HG03469 (cell line): ENCODE results near the gene HELZ.
"Not testable (repeated sequence)": the region's sequence is repeated elsewhere in the genome, so short reads cannot be mapped to it uniquely, and the experiment has no call there.

Experiments used
- ATAC-seq: cut with Tn5 transposase; IDR thresholded peaks from one replicate; pipeline ENCODE4 v1.9.1; 2021; ENCODE audit warnings: mild to moderate bottlenecking, moderate library complexity, moderate number of reproducible peaks; ENCODE audit not compliant: unreplicated experiment

HELZ gene

DNA sequence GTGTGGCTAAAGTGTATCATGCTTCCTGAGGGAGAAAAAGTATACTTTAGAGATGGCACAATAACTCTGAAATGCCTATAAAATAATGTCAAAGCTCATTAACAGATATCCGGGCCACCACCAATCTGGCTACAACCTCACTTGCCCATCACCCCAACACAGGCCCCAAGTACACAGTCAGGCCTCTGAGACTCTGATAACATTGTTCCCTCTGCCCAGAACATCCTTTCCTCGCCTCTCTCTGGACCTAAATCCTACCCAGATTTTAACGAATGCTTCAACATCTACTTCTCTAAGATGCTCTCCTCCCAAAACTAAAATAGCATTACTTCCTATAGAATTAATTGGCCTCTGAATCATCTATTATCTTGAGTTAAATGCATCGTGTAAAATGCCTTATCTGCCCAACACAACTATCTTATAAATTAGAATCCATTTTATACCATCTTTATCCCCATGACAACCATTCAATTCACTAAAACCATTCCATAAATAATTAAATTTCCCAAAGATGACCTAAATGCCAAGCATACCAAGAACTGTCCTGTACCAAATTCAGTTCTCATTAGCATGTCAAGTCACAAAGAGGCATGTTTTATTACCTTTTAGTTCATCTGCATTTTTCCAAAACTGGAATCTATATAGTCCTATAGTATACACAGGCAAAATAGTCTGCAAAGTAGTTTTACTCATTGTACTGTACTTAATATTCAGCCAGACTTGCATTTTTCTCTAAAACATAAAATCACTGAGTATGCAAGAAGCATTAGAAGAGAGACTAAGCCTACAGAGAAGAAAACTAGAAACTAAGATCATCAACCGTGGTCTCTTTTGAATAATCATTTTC, 15.7 kb downstream of the HELZ start:
- no peak for ATAC-seq

DNA sequence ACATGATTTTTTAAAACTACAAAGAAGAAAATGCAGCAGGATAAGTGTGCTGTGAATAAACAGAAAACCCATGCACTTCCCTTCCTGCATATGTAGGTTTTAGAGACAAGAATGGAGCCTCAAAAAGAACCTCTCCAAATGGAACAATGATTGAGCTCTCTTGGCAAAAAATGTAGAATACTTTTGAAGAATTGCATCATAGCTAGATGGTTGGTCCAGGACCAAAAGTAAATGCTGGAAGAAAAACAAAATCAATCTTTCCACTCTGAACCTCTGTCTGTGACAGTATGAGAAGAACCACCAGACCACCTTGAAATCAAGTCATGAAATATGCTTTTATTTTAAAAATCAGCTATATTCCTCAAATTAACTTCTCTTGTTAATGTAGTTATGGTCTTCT, 17.5 kb downstream of the HELZ start:
- ATAC-seq = no peak

DNA sequence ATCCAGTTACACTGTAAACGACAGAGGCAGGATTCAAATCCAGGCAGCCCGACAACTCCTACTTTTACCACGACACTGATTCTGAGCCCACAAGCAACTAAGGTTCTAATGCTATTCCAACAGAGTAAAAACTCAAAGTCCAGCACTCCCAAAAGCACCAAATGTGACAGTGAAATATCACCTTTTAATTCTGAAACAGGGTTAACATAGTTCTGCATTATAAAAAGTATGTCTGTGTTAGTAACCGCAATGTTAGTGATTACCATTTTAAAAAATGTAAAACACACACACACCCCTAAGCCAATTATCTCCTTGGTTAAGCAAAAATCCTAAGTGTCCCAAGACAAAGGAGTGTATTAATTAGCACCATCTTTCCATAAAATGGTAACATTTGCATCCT, 19.7 kb downstream of the HELZ start:
- no peak for ATAC-seq

DNA sequence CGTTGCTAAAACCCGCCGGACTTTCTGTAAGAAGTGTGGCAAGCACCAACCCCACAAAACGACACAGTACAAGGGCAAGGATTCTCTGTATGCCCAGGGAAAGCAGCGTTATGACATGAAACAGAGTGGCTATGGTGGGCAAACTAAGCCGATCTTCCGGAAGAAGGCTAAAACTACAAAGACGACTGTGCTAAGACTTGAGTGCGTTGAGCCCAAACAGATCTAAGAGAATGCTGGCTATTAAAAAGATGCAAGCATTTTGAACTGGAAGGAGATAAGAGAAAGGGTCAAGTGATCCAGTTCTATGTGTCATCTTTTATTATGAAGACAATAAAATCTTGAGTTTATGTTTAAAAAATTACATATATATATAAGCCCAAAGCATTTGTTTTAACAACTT, 20.3 kb downstream of the HELZ start:
- no peak for ATAC-seq

DNA sequence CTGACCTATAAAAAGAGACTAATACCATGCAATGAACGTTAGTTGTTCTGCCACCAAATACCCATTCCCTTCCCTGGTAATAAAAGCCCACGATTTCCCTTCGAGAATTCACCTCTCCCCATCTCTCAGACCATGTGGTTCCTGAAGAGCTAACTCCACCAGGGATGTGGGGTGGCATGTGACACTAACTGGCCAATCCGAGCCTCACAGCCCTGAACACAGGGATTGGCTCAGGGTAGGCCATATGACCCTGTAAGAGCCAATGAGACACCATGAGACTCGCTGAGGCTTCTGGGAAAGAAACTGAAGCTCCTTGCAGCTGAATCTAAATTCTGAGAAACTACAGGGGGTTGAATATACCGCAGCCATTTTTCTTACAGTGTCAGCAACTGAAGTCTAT, 21.1 kb downstream of the HELZ start:
- no peak for ATAC-seq

DNA sequence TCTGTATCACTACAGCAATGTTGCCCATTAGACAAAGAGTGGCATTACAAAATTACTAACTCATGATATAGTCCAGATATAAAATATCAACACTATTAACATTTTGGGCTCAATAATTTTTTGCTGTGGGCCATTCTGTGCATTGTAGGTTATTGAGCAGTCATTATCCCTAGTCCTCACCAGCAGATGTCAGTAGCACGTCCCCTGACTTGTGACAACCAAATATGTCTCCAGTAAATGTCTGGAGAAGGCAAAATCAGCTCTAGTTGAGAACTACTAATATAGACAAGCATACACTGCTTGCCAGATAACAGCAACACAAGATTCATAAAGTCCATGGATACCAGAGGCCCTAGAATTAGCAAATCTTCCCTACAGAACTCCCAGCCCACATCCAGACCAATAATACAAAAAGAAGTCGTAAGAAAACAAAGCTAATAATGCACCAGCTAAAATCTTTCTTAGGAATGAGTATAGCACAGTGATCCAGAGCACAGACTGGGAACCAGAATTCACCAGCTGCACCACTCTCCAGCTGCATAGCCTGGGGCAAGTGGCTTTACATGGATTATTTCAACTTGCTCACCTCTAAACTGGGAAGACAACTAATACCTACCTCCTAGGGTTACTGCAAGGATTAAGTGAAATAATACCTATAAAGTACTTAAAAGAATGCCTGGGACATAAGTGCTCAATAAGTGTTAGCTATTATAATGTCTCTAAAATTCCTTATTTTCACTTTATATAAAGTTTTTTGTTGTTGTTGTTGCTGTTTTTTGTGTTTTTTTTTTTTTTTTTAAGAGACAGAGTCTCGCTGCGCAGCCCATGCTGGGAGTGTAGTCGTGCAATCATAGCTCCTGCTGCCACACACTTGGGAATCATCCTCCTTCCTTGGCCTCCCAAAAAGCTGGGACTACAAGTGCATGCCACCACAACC, 23.7 kb downstream of the HELZ start:
- no peak for ATAC-seq

DNA sequence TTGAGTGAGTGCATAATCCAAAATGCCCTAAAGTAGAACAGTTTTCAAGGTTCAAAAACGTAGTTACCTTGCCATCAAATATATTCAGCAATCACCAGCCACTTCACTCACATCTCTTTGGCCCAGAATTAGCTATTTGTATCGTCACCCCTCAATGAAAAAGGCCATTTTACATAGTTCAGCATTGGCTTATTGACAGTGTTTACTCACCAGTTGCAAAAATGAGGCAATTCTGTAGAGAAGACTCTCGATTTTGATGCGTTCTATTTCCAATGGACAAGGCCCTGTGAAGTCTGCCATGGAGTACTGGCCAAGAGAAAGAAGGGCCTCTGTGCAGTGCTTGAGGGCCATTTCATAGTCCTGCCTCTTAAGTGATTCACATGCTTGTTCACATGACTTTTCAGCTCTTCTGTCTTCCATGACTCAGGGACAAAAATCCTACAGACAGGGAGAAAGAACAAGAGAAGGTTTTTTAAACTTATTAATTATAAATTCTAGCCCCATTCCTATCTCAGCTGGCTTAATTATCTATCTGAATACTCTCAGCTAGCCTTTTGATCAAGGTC, 26.5 kb downstream of the HELZ start:
- ATAC-seq = no peak

DNA sequence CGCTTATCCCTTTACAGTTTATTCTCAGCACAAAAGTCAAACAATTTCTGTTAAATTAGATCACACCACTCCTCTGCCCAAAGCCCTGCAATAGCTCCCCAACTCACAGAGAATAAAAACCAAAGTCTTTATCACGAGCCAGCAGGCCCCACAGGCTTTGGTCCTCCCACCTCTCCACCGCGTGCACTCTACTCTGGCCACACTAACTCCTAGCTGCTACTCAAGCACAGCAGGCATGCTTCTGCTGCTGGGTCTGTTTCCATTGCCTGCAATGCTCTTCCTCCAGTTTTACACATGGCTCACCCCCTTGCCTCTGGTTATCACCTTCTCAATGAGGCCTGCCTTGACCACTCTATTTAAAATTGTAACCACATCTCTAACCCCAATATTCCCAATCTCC, 27.6 kb downstream of the HELZ start:
- no peak for ATAC-seq

DNA sequence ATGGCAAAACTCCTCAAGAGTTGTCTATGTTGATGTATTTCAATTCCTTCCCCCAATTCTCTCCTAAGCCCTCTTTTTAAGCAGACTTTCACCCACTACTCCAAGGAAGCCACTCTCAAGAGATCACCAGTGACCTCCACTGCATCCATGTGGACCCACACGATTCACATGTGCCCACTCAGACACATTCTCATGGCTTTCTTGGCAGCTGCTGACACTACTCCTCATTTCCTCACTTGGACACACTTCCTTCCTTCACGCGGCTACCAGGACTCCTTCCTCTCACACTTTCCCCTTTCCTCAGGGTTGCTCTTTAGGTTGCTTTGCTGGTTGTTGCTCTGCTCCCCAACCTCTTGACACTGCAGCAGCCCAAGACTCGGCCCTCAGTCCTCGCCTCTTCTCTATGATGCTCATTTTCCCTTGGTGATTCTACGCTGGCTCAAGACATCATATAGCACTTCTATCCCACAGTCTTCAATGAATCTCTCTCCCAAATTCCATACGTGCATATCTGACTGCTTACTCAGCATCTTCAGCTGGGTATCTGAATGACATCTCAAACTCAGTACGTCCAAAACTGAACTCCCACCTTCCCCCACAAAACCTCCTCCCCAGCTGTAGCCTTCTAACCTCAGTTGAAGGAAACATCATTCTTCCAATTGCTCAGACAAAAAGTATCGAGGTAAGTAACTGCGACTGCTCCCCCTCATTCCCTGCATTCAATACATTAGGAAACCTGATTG, 28.2 kb downstream of the HELZ start:
- ATAC-seq = no peak

DNA sequence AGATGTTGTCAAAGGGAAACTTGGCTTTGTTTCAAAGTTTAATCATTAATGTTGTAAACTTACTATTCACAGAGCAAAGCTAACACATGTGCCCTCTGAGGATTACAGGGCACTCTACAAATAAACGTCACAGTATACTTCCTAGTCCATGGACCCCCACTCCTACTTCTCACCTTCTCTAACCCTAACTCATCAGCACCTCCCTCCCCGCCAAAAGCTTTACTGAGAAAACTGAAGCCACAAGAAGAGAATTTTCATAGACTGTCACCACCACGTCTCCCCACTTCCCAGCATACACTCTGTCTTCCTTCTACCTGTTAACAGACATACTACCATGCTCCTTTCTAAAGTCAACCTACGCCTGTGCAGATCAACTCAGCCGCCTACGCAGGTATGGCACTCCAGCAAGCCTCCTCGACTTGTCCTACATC, 29.0 kb downstream of the HELZ start:
- no peak for ATAC-seq

DNA sequence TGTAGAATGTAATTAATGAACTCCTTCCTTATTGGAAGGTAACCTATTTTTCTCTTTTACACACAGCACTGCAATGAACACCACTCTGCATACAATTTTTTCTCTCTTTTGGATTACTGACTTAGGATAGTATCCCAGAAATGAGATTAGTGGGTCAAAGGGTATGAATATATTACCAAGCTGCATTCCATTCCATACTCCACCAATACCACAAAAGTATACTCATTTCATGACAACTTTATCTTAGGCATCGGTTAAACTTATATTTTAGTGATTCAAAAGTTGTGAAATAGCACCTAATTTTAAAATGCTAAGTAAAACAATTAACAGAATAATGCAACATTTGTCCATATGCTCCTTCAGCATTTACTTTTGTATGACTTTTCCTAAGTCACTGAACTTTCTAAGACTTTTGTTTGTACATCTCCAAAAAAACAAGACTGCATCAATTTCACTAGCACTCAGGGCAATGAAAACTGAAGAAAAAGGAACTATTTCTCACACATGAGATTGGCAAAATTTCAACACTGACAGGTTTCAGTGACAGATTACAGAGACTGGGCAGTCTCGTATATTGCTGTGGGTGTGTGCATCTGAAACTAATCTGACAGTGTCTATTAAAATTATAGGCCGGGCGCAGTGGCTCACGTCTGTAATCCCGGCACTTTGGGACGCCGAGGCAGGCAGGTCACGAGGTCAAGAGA, 32.1 kb downstream of the HELZ start:
- no peak for ATAC-seq

DNA sequence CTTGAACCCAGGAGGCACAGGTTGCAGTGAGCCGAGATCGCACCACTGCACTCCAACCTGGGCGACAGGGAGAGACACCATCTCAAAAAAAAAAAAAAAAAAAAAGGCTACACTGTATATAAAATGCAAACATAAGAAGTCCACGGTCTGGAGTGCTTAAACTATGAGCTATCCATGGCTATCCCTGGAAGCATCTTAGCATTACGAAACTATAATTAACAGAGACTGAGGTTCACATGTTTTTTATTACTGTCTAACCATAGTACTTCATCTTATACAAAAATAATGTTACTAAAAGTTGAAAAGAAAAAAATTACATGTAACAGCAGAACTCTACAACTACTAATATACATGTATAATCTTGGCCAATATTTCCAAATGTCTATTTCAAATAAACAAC, 32.8 kb downstream of the HELZ start:
- no peak for ATAC-seq

DNA sequence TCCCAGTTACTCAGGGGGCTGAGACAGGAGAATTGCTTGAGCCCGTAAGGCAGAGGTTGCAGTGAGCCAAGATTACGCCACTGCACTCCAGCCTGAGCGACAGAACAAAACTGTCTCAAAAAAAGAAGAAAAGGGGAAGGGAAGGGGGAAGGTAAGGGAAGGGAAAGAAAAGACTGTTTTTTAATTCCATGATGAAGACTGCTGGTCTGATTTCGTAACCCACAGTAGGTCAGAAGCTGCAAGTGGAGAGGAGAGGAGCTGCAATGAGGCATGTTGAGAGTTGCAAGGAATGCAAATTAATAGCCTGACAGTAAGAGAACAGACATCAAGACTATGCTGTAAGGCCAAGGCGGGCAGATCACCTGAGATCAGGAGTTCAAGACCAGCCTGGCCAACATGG, 33.3 kb downstream of the HELZ start:
- ATAC-seq = no peak

DNA sequence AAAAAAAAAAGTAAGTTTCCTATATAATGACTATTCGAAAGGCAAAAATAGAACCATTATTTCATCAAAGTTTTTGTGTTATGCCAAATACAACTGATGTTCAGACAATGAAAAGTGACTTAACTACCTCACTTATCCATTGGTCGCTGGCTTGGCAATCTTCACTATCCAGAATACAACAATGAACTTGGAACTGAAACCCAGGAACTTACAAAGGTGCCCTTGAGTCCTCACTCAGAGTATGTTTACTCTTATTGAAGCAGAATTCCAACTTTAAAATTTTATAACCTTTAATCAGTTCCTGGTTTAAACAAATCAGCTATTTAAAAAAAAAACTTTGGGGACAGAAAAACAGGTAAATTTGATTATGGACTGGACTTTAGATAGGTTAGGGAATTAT, 34.1 kb downstream of the HELZ start:
- no peak for ATAC-seq

DNA sequence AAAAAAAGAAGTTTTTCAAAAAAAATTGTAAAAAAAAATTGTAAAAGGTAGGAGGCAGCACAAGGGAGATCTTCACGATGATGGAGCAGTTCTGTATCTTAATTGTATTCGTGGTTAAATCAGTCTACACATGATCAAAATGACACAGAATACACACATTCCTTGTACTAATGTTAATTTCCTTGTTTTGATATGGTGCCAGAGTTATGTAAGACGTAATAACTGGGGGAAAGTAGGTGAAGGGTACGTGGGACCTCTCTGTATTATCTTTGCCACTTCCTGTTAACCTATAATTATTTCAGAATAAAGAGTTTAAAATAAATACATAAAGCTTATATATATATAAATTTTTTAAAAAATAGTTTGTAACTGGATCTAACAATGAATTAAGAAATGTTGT, 36.8 kb downstream of the HELZ start:
- ATAC-seq = no peak

DNA sequence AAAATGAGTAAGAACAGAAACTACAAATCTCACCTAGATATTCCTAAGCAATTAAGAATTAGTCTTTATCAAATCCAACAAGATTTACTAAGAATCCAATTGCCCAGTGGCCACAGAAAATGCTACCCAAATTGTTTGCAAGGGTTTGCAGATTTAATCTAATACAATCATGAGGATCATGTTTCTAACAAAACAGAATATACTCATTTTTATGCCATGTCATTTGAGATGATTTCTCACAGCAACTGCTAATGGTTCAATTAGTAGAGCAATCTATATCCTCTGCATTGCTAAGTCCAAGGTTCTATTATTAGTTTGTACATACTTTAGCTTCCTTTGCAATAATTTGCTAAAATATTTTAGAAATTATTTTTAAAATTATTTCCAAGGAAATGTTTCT, 41.2 kb downstream of the HELZ start:
- ATAC-seq = no peak

DNA sequence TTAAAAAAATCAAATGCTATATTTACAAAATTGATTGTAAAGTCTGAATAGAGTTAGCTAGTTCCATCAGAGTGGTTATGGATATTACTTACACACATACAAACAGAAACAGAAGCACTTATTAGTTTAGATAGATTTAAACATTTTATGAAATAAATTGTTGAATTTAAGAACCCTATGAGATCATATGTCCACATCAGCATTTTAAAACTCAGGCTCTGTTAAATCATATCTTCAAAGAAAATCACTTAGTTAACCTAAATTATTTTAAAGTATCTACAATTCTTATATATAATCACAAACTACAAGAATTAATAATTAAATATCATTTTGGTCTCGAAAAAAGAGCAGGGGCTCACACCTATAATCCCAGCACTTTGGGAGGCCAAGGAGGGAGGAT, 42.5 kb downstream of the HELZ start:
- ATAC-seq = no peak

DNA sequence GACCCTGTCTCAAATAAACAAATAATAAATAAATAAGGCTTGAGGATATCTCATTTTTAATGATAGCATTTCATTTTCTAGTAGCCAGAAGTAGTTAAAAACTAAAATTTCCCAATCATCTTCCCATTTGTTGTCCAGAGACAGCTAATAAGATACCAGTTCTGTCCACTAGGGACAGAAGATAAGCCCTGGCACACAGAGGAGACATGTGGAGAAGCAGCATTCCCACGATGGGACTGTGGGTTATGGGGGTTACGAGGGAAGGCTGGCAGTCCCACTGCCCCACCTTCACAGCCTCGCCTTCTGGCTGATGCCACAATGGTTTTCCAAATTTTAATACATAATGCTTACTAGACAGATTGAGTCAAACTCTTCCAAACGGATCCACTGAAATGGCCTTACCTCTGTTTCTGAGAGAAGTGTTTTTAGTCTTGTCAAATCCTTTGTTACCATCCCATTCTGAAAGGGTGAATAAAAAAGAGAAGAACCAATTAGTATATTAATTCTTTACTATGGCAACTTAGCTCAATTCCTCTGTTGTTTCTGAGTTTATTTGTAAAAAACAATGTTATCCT, 44.2 kb downstream of the HELZ start:
- ATAC-seq = no peak

DNA sequence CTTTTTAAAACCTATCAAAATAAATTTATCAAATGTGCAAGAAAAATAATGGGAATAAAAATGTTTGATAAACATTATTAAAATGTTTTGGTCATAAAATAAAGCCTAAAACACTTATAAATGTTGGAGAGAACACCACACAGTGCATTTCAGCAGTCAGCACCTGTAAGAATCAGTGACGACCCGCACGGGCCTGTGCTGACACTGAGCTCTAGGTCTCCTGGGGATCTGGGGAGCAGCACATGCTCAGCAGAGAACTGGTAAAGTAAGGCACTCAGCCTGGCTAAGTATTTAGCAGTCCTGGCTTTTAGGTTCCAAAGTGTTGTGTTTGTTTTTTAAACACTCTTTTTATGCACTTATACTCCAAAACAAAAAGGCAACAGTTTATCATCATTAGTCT, 46.9 kb downstream of the HELZ start:
- no peak for ATAC-seq

DNA sequence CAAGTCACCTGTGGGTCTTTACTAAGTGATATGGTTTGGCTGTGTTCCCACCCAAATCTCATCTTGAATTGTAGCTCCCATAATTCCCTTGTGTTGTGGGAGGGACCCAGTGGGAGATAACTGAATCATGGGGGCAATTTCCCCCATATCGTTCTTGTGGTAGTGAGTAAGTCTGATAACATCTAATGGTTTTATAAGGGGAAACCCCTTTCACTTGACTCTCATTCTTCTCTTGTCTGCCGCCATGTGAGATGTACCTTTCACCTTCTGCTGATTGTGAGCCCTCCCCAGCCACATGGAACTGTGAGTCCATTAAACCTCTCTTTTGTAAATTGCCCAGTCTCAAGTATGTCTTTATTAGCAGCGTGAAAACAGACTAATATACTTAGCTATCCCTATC, 48.0 kb downstream of the HELZ start:
- ATAC-seq = not testable (repeated sequence)
